Limb (tissue), 2 donors: ENCODE data around the gene PTCD2.
A peak's percentile ranks its signal among the peaks of the same experiment; 100 is the strongest.

Experiments used
- DNase-seq, 2 donors: peaks; one replicate each; pipeline ENCODE4 v3.0.0-alpha.2; 2016; ENCODE audit errors: extremely low spot score in 2 of 2

PTCD2 gene

DNA sequence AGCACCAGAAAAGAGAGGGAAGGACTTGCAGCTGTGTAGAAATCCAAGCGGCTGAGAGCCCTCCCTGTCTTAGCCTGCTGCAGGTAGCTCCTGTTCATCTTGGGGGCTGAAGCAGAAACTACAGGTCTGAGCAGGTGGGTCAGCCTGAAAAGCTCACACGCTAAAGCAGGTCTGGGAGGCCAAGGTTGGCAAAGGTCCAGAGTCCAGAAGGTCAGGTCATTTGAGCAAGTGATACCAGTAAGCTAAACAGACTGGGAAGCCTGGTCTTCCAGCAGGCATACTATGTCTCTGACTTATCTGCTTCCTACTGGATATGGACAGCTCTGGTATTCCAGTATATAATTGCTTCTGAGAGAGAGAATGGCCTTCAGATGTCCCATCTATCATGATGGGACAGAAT is 26.2 kb downstream of the PTCD2 start:
- no peak for DNase-seq

DNA sequence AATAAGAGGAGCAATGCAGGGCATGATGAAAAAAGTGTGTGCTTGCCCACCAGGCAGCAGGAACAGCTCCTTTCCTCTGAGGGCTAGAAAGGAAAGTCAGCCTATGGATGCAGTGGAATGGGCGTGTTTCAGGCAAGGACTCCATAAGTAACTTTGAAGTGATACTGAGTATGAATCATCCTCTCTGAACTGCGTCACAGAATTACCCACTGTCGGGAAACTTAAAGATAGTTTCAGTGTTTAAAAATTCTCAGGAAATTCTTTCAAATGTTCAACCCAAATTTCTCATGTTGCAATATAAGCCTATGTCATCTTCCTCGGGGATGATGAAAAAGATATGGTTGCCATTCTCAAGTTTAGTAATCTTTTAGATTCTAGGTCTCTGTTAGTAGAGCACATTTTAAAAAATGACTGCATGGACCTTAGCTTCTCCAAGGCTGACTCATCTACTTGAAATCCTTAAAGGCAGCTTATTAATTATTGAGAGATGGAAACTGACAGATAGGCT is 27.7 kb downstream of the PTCD2 start:
- DNase-seq = no peak

DNA sequence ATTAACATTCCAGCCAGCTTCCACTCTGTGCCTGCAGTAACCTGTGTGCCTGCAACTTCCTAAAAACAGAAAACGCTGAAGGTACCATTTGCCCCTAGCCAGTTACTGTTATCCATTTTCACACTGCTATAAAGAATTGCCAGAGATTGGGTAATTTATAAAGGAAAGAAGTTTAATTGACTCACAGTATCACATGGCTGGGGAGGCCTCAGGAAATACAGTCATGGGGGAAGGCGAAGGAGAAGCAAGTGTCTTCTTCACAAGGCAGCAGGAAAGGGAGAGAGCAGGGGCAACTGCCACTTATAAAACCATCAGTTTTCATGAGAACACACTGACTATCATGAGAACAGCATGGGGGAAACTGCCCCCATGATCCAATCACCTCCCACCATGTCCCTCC is 31.2 kb downstream of the PTCD2 start:
- DNase-seq = no peak

- no peak for DNase-seq
Measured at GRCh38 chr5:72352616-72353015, 32.4 kb downstream of the PTCD2 start.

DNA sequence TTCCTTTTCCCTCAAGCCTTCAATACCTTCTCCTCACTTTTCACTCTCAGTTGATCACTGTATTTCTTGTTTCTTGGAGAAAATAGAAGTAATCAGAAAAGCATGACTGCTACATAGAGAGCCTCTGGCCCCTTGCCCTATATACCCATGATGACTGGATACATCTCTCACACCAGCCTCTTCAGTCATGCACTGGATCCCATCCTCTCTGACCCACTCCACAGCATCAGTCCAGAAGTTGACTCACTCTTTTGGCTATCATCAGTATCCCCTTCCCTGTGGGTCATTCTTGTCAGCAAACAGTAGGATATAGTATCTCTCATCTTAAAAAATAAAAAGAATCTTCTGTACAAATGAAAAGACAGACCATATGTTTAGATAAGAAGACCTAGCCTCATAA is 32.9 kb downstream of the PTCD2 start:
- DNase-seq = no peak

GRCh38 chr5:72355706-72356299 is 35.6 kb downstream of the PTCD2 start:
- peak; percentile 44 to 45 for DNase-seq

GRCh38 chr5:72356361-72356760 is 36.2 kb downstream of the PTCD2 start:
- DNase-seq = no peak

DNA sequence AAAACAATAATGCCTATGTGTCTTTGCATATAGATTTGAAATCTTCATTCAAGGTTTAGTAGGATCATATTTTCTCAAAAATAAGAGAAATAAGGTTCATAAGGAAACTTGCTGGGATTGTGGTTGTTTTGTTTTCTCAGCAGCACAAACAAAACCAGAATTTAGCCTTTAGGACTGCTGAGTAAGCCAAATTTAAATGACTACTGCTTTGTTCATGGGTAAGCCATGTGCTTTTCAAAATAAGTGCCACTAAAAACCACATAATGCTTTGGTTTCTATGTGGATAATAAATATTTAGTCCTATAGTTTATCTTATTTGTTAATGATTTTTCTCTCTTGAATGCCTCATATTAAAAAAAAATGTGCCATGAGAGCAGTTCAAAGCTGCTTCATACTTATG is 38.8 kb downstream of the PTCD2 start:
- no peak for DNase-seq

DNA sequence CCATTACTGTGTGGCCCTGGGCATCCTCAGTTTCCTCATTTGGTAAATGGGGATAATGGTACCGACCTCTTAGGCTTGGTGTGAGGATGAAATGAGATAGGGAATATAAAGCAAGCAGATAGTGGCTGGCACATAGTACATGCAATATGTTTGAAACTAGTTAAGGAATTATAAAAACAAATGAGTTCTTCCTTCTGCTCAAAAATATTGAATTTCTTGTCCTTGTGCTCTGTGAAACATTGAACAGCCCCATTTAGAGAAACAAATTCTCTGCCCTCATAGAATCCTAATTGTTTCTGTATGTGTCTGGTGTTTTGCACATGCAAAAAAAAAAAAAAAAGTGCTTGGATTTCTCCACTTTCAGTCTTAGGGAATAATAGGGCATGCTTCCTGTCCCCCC is 39.7 kb downstream of the PTCD2 start:
- no peak for DNase-seq

GRCh38 chr5:72363166-72363802 is 43.1 kb downstream of the PTCD2 start:
- DNase-seq = no peak

DNA sequence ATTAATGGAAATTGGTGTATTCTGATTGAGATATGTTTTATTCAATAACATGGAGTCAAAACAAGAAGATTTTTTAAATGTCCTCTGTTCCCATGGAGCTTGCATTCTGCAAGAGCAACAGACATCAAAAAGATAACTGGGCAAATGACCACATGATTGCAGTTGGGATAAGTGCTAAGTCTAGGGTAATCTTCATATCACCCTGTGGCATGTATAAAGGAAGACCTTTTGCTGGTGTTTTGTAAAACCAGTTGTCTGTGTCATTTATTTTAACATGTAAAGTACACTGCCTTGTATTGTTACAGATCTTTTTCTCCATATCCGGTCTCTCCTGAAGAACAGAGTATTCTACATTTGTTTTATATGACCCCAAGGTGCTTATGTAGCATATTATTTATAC is 44.0 kb downstream of the PTCD2 start:
- no peak for DNase-seq

GRCh38 chr5:72364951-72365350 is 44.8 kb downstream of the PTCD2 start:
- DNase-seq = no peak

- peak; percentile 67 to 90 for DNase-seq
Measured at GRCh38 chr5:72366324-72366976, 46.3 kb downstream of the PTCD2 start.

DNA sequence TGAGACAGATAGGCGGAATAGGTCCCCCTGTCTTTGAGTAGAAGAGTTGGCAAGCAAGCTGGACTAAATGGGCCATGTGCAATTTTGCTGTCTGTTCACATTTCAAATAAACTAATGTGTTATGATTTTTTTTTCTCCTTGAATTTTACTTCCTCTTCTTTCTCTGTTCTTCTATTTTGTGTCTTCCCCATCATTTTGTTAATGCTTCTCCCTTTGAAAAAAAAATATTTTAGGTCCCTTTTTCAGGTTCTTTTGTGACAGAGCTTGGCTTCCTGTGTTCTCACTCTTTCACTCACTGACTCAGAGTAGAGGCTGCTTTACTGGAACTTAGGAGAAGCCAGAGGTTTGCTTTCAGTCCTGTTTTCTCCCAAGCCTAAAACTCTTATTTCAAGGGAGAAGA is 48.1 kb downstream of the PTCD2 start:
- no peak for DNase-seq

- no peak for DNase-seq
Measured at GRCh38 chr5:72369301-72369700, 49.1 kb downstream of the PTCD2 start.

- DNase-seq = no peak
Measured at GRCh38 chr5:72369711-72370110, 49.5 kb downstream of the PTCD2 start.

DNA sequence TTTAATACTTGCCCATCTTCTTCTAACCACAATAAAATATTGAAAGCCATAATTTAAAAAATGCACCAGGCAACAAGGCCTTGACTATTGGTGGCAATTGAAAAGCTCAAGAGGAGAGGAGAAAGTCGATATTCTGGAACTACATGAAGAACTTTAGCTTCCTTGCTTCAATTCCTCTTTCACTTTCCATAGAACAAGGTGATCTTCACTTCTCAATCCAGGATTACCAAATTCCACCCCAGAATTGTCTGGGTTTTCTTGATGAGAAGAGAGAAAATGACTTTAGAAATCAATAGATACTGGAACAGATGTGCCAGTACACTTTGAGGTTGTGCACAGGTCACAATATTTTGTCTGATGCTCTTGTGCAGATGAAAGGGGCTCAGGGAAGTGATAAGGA is 52.2 kb downstream of the PTCD2 start:
- no peak for DNase-seq

- no peak for DNase-seq
Measured at GRCh38 chr5:72372923-72373322, 52.8 kb downstream of the PTCD2 start.

GRCh38 chr5:72374844-72375243 is 54.7 kb downstream of the PTCD2 start:
- no peak for DNase-seq

DNA sequence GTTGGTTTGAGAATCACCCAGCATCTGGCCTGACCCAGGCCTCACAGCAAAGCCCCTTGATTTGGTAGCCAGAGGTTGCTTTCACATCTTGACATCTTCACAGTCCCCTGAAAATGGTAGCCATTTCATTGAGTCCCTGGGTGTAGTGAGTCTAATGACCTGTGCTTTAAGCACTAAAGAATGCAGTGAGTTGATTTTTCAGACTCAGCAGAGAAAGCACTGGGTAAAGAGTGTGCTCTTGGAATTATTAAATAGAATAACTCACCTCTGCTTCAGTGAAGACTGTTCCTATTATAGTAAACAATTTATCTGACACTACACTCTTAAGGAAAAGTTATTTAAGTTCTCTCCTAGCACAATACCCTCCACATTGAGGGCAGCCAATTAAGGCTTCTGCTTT is 56.2 kb downstream of the PTCD2 start:
- no peak for DNase-seq

GRCh38 chr5:72377910-72378638 is 57.9 kb downstream of the PTCD2 start:
- peak; percentile 60 to 80 for DNase-seq

DNA sequence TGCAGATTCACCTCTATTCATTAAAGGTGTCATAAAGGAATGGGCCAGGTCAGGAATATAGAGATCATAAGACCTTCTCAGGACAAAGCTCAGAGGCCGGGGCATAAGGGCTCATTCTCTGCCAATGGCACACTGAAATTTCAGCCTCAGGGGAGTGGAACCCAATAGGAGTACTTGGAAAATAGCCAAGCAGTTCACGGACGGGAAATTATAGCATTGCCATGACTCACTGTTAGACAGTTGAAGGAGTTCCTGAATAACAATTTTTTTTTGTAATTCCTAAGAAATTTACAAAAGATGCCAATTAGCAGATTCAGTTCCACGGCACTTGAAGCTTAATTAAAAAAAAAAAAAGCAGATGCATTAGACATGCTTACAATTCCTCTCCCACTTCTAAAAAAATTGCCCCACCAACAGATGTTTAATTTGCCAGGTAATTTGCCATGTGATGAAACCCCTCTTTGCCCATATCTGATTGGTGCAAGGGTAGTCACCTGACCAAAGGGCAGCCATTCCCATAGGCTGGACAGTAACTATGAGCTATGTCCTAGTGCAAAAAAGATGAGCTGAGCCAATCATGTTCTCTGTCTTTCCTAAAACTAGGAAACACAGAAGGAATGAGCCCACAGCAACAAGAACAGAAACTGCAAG is 58.6 kb downstream of the PTCD2 start:
- peak; percentile 40 to 54 for DNase-seq
